B cell (primary cell): ENCODE measurements around the gene CNNM4. TPM values are rescaled to one million over a fixed set of nuclear protein-coding genes. Genes with fewer than 3 reads are reported as not detected.

ENCODE experiments used
- ATAC-seq: fragments of 200-7000 bp; cut with Tn5 transposase; one replicate; pipeline ENCODE4 v1.10.0; 2021; ENCODE audit warnings: low read depth, mild to moderate bottlenecking, moderate number of reproducible peaks, moderate library complexity
- CTCF ChIA-PET: fragments of 350-600 bp; sonication (Branson Sonifier 250); formaldehyde crosslinking; loops from one replicate; lab custom pipeline; 2021; ENCODE audit warnings: antibody characterized with exemption, inconsistent platforms; lab: Charles Lee
- POLR2A ChIA-PET: fragments of 350-600 bp; sonication (Branson Sonifier 250); formaldehyde crosslinking; loops from one replicate; lab custom pipeline; 2021; ENCODE audit warnings: antibody characterized with exemption; lab: Charles Lee
- DNase-seq: peaks from one replicate; pipeline ENCODE4 v3.0.0; 2013
- H2AFZ ChIP-seq: 2 replicates; pipeline ENCODE4 v1.6.1; 2012; ENCODE audit warnings: mild to moderate bottlenecking, low read depth, low read length; ENCODE audit not compliant: insufficient read depth, poor library complexity, severe bottlenecking
- H3K27ac ChIP-seq, 2 donors: 1 replicate in 1 of 2; 2 replicates in 1 of 2; pipeline ENCODE4 v1.5.1; 2012 to 2013; ENCODE audit warnings: low read length in 2 of 2, mild to moderate bottlenecking in 2 of 2, moderate library complexity in 1 of 2
- H3K27me3 ChIP-seq, 4 experiments: fragments of 200-600 bp in 1 of 4; sonication (generic) in 1 of 4; replicated peaks in 1 of 4; 1 replicate in 2 of 4; 2 replicates in 2 of 4; pipeline versions ENCODE4 v1.6.1 to v1.7.0; 2013 to 2016; ENCODE audit warnings: low read length in 3 of 4, mild to moderate bottlenecking in 2 of 4, mixed read lengths in 1 of 4, moderate library complexity in 1 of 4; ENCODE audit not compliant: insufficient read depth in 4 of 4, control insufficient read depth in 3 of 4; ENCODE audit errors: control extremely low read depth in 1 of 4
- H3K36me3 ChIP-seq, 2 experiments: replicated peaks in 1 of 2; 1 replicate in 1 of 2; 2 replicates in 1 of 2; pipeline versions ENCODE4 v1.6.1 to v1.7.1; 2013; ENCODE audit warnings: low read length in 1 of 2; ENCODE audit not compliant: insufficient read depth in 2 of 2, control insufficient read depth in 1 of 2; ENCODE audit errors: control extremely low read depth in 1 of 2, extremely low read depth in 1 of 2
- H3K4me1 ChIP-seq, 2 donors: fragments of 200-600 bp in 1 of 2; sonication (generic) in 1 of 2; 1 replicate in 1 of 2; 2 replicates in 1 of 2; pipeline versions ENCODE4 v1.5.1 to v1.6.1; 2013 to 2017; ENCODE audit warnings: low read length in 2 of 2; ENCODE audit not compliant: control insufficient read depth in 2 of 2, insufficient read depth in 2 of 2
- H3K4me2 ChIP-seq: replicated peaks from 2 replicates; pipeline ENCODE3; 2012; ENCODE audit warnings: mild to moderate bottlenecking, low read depth, low read length; ENCODE audit not compliant: poor library complexity, severe bottlenecking
- H3K4me3 ChIP-seq, 5 experiments: fragments of 200-600 bp in 1 of 5; sonication (generic) in 1 of 5; 1 replicate in 3 of 5; 2 replicates in 2 of 5; pipeline versions ENCODE4 v1.5.1 to v1.7.0; 2011 to 2016; ENCODE audit warnings: low read length in 4 of 5, mild to moderate bottlenecking in 4 of 5, low read depth in 2 of 5, control low read depth in 1 of 5, moderate library complexity in 1 of 5; ENCODE audit not compliant: insufficient read depth in 1 of 5; ENCODE audit errors: control extremely low read depth in 1 of 5, extremely low read depth in 1 of 5
- H3K79me2 ChIP-seq: fragments of 200-600 bp; sonication (generic); one replicate; pipeline ENCODE4 v1.6.0; 2016; ENCODE audit warnings: low read length; ENCODE audit not compliant: control insufficient read depth, insufficient read depth
- H3K9ac ChIP-seq: fragments of 200-600 bp; sonication (generic); 2 replicates; pipeline ENCODE4 v1.6.1; 2017; ENCODE audit warnings: mild to moderate bottlenecking, low read length, moderate library complexity
- H3K9me3 ChIP-seq, 3 donors: one replicate each; pipeline versions ENCODE4 v1.6.1 to v1.7.1; 2013; ENCODE audit warnings: low read length in 2 of 3; ENCODE audit not compliant: control insufficient read depth in 2 of 3, insufficient read depth in 1 of 3; ENCODE audit errors: control extremely low read depth in 1 of 3
- H4K20me1 ChIP-seq: 2 replicates; pipeline ENCODE4 v1.6.0; 2012; ENCODE audit warnings: mild to moderate bottlenecking, low read length; ENCODE audit not compliant: insufficient read depth, control insufficient read depth, poor library complexity, severe bottlenecking
- H3K27ac Mint-ChIP-seq: one replicate; pipeline ENCODE4 v1.8.0; 2021; ENCODE audit warnings: mixed read lengths
- H3K27me3 Mint-ChIP-seq: one replicate; pipeline ENCODE4 v1.8.0; 2021; ENCODE audit warnings: mixed read lengths
- H3K4me1 Mint-ChIP-seq: one replicate; pipeline ENCODE4 v1.8.0; 2021; ENCODE audit warnings: mixed read lengths
- H3K4me3 Mint-ChIP-seq: one replicate; pipeline ENCODE4 v1.8.0; 2021; ENCODE audit warnings: mixed read lengths
- H3K9me3 Mint-ChIP-seq: one replicate; pipeline ENCODE4 v1.8.0; 2022; ENCODE audit warnings: mixed read lengths; ENCODE audit not compliant: insufficient read depth
- WGBS: methylation state at CpG from one replicate; pipeline ENCODE4 v1.1.5; 2013; ENCODE audit warnings: missing lambda C conversion rate; ENCODE audit not compliant: insufficient coverage; 5-methylcytosine and 5-hydroxymethylcytosine counted together
- intact Hi-C: fragments of 100-400 bp; cut with micrococcal nuclease; formaldehyde crosslinking; loops from one replicate; pipeline ENCODE4 v1.10.0; 2022
- polyA plus RNA-seq: library from polyadenylated mRNA; depleted of rRNA; stranded (reverse); fragments of >200 nt; gene quantifications from 2 replicates; pipeline ENCODE4 v1.2.3, GENCODE V29; 2012
- total RNA-seq, 2 donors: library from RNA; stranded (reverse); fragments of 120-200 nt in 1 of 2; gene quantifications; 1 replicate in 1 of 2; 2 replicates in 1 of 2; pipeline versions ENCODE4 v1.2.3 to v1.2.4, GENCODE V29; 2013 to 2022
- TF ChIP-seq, protein P1 (sequence below): fragments of 200-600 bp; IDR thresholded peaks from one replicate; pipeline ENCODE4 v1.8.0; 2022; ENCODE audit warnings: antibody characterized with exemption, mild to moderate bottlenecking

The CNNM4 gene
- total and polyA plus RNA-seq, 2 donors (not counting 1 experiment from before 2014, with no cell fraction given) = 15.1 to 24.0 TPM

DNA sequence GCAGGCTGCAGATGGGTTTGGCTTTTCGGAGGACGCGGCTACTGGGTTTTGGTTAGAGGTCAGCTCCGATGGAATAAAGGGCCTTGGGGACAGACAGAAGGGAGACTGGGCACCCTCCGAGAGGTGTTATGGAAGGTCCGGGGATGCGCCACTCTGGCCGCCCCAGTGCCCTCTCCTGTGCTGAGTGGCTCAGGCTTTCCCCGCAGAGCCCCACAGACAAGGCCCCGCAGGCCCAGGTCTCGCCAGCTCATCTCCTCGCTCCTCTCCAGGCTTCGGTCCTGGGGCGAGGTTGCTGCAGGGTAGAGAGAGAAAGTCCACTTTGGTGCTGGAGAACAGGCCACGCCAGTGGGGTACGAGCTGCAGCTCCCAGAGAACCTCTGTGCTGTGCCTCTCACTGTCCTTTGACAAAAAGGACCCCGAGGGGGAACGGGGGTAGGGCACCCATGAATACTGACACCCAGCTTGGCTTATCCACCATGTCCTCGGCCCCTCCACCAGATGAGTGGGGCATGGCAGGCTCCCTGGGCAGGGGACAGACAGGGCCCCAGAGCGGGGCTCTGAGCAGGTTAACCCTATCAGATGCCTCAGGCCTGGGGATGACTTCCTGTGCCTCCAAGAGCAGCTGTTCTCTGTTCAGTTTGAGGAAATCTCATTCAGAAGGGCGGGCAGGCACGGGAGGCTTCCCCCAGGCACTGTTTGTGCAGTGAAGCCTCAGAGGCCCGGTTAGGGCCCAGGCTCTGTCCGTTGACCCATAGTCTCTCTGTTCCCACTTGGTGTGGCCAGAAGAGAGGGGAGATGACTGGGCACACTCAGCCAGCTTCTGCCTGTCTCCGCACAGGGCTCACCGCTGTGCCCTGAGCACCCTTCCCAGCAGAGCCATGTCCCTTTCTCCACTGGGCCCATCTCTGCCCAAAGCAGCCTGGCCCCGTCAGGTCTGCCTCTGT lies 39.6 kb downstream of the CNNM4 start:
- CTCF ChIA-PET = interaction anchor here (0.7 to 3.8 kb wide), 20 partner anchors 14 to 393 kb away, joined by 3 to 45 read pairs (median 4); partner anchors contain the start of genes ANKRD23, ANKRD39, CNNM3 and CNNM4
- no peak overlapping the region for H3K4me3 Mint-ChIP-seq

More for the DNA sequence above, 39.6 kb downstream of the CNNM4 start:
- TF ChIP-seq, protein P1, sequence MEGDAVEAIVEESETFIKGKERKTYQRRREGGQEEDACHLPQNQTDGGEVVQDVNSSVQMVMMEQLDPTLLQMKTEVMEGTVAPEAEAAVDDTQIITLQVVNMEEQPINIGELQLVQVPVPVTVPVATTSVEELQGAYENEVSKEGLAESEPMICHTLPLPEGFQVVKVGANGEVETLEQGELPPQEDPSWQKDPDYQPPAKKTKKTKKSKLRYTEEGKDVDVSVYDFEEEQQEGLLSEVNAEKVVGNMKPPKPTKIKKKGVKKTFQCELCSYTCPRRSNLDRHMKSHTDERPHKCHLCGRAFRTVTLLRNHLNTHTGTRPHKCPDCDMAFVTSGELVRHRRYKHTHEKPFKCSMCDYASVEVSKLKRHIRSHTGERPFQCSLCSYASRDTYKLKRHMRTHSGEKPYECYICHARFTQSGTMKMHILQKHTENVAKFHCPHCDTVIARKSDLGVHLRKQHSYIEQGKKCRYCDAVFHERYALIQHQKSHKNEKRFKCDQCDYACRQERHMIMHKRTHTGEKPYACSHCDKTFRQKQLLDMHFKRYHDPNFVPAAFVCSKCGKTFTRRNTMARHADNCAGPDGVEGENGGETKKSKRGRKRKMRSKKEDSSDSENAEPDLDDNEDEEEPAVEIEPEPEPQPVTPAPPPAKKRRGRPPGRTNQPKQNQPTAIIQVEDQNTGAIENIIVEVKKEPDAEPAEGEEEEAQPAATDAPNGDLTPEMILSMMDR = no peak
- H3K4me2 ChIP-seq = peak overlapping the region; percentile 49
- H2AFZ ChIP-seq = peak overlapping the region; percentile 64
- H3K9ac ChIP-seq = no peak overlapping the region
- H3K27ac Mint-ChIP-seq = no peak overlapping the region
- H3K9me3 Mint-ChIP-seq = no peaks in the 10 kb centered on the region
- DNase-seq (peak; percentile 14), ATAC-seq (peak; percentile 8)
- H3K27ac ChIP-seq = no peak overlapping the region
- POLR2A ChIA-PET = interaction anchor here (0.5 to 1.9 kb wide), 4 partner anchors 16 to 312 kb away, joined by 3 to 5 read pairs (median 4); partner anchors contain the start of genes ANKRD36 and CNNM3
- H3K4me1 Mint-ChIP-seq = peaks cover 4% of the 10 kb centered on the region
- peaks cover 0 to 37% of the 10 kb centered on the region in 2 experiments for H3K36me3 ChIP-seq
- 80% methylated on average over 25 of the region's 27 CpGs for WGBS
- no peaks in the 10 kb centered on the region for H4K20me1 ChIP-seq
- intact Hi-C loops = loop anchor here (1.0 to 5.0 kb wide), 4 partner anchors 14 to 163 kb away; partner anchors contain the start of genes KANSL3 and LMAN2L
- peaks cover 23 to 28% of the 10 kb centered on the region in 2 donors for H3K4me1 ChIP-seq
- no peaks in the 10 kb centered on the region for H3K27me3 Mint-ChIP-seq
- no peak overlapping the region for H3K4me3 ChIP-seq
- no peaks in the 10 kb centered on the region for H3K27me3 ChIP-seq
- peaks cover 5% of the 10 kb centered on the region for H3K79me2 ChIP-seq
- H3K9me3 ChIP-seq = peaks cover 0 to 3% (median 0%) of the 10 kb centered on the region in 3 donors
